ENCODE data around the gene SPOCK1.

Gene SPOCK1

GRCh38 chr5:137192293-137192743 is 306.8 kb downstream of the SPOCK1 start:
- Histone ChIP-seq H3K4me1 (ENCODE audit: control insufficient read depth in 1 of 2, insufficient read depth in 1 of 2, low read depth in 1 of 2, low read length in 1 of 2) (no peaks in the 10 kb centered on the region), H3K36me3 (no peaks in the 10 kb centered on the region), H3K9me3 (no peaks in the 10 kb centered on the region), H3K27me3 (no peaks in the 10 kb centered on the region), H3K4me3 (ENCODE audit: low read depth in 1 of 2, low read length in 1 of 2) (no peak overlapping the region), H3K27ac (no peak overlapping the region)
- TF ChIP-seq, protein P1, sequence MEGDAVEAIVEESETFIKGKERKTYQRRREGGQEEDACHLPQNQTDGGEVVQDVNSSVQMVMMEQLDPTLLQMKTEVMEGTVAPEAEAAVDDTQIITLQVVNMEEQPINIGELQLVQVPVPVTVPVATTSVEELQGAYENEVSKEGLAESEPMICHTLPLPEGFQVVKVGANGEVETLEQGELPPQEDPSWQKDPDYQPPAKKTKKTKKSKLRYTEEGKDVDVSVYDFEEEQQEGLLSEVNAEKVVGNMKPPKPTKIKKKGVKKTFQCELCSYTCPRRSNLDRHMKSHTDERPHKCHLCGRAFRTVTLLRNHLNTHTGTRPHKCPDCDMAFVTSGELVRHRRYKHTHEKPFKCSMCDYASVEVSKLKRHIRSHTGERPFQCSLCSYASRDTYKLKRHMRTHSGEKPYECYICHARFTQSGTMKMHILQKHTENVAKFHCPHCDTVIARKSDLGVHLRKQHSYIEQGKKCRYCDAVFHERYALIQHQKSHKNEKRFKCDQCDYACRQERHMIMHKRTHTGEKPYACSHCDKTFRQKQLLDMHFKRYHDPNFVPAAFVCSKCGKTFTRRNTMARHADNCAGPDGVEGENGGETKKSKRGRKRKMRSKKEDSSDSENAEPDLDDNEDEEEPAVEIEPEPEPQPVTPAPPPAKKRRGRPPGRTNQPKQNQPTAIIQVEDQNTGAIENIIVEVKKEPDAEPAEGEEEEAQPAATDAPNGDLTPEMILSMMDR (IDR thresholded peaks at IDR 0.05) = no peak

- no peaks in the 10 kb centered on the region for H3K27me3 ChIP-seq
- H3K4me1 ChIP-seq (ENCODE audit: control insufficient read depth in 1 of 2, insufficient read depth in 1 of 2, low read depth in 1 of 2, low read length in 1 of 2) = no peaks in the 10 kb centered on the region
- TF ChIP-seq, protein P1 (IDR thresholded peaks at IDR 0.05) = no peak
- H3K4me3 ChIP-seq (ENCODE audit: low read depth in 1 of 2, low read length in 1 of 2) = no peak overlapping the region
- H3K36me3 ChIP-seq = no peaks in the 10 kb centered on the region
- no peak overlapping the region for H3K27ac ChIP-seq
- no peaks in the 10 kb centered on the region for H3K9me3 ChIP-seq
These were observed 307.9 kb downstream of the SPOCK1 start for GRCh38 chr5:137191179-137191578.

GRCh38 chr5:137190441-137190840 is 308.7 kb downstream of the SPOCK1 start:
- Histone ChIP-seq H3K9me3 (no peaks in the 10 kb centered on the region), H3K4me3 (ENCODE audit: low read depth in 1 of 2, low read length in 1 of 2) (no peak overlapping the region), H3K27me3 (no peaks in the 10 kb centered on the region), H3K27ac (no peak overlapping the region), H3K4me1 (ENCODE audit: control insufficient read depth in 1 of 2, insufficient read depth in 1 of 2, low read depth in 1 of 2, low read length in 1 of 2) (no peaks in the 10 kb centered on the region), H3K36me3 (no peaks in the 10 kb centered on the region)
- TF ChIP-seq, protein P1 (IDR thresholded peaks at IDR 0.05) = no peak

DNA sequence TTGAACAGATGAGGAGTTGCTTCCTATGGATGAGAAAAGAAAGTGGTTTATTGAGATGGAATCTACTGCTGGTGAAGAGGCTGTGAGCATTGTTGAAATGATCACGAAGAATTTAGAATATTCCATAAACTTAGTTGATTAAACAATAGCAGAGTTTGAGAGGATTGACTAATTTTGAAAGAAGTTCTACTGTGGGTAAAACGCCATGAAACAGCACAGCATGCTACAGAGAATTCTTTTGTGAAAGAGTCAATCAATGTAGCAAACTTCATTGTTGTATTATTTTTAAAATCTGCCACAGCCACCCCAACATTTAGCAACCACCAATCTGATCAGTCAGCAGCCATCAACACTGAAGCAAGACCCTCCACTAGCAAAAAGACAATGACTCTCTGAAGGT is 309.1 kb downstream of the SPOCK1 start:
- TF ChIP-seq, protein P1 (IDR thresholded peaks at IDR 0.05) = no peak
- no peaks in the 10 kb centered on the region for H3K4me1 ChIP-seq (ENCODE audit: control insufficient read depth in 1 of 2, insufficient read depth in 1 of 2, low read depth in 1 of 2, low read length in 1 of 2)
- no peak overlapping the region for H3K27ac ChIP-seq
- no peak overlapping the region for H3K4me3 ChIP-seq (ENCODE audit: low read depth in 1 of 2, low read length in 1 of 2)
- no peaks in the 10 kb centered on the region for H3K27me3 ChIP-seq
- no peaks in the 10 kb centered on the region for H3K9me3 ChIP-seq
- H3K36me3 ChIP-seq = no peaks in the 10 kb centered on the region

DNA sequence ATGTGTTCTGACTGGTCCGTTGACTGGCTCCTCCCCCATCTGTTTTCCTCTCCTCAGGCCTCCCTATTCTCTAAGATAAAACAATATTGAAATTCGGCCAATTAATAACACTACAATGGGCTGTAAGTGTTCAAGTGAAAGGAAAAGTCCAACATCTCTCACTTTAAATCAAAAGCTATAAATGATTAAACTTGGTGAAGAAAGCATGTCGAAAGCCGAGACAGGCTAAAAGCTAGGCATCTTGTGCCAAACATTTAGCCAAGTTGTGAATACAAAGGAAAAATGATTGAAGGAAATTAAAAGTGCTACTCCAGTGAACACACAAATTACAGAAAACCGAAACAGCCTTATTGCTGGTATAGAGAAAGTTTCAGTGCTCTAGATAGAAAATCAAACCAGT is 310.6 kb downstream of the SPOCK1 start:
- H3K4me1 ChIP-seq (ENCODE audit: control insufficient read depth in 1 of 2, insufficient read depth in 1 of 2, low read depth in 1 of 2, low read length in 1 of 2) = no peaks in the 10 kb centered on the region
- H3K27ac ChIP-seq = no peak overlapping the region
- no peaks in the 10 kb centered on the region for H3K36me3 ChIP-seq
- TF ChIP-seq, protein P1 (IDR thresholded peaks at IDR 0.05) = no peak
- no peaks in the 10 kb centered on the region for H3K9me3 ChIP-seq
- H3K4me3 ChIP-seq (ENCODE audit: low read depth in 1 of 2, low read length in 1 of 2) = no peak overlapping the region
- no peaks in the 10 kb centered on the region for H3K27me3 ChIP-seq
